Measurements from ENCODE around the gene CCDC88C.

The CCDC88C gene

GRCh38 chr14:91372671-91373495 lies 44.7 kb downstream of the CCDC88C start:
- H3K36me3 ChIP-seq = no peaks in the 10 kb centered on the region
- H3K4me3 ChIP-seq = peak overlapping the region in 8 of 10 experiments; percentile 2 to 54 (median 24); a peak in 9 of 20 replicates
- H4K20me1 ChIP-seq = peaks cover 0 to 99% (median 94%) of the 10 kb centered on the region in 11 experiments; a peak in 18 of 22 replicates
- H3K9ac ChIP-seq = peak overlapping the region; percentile 1 to 67 (median 48); a peak in 19 of 22 replicates
- peak overlapping the region in 10 of 11 experiments; percentile 2 to 63 (median 56); a peak in 19 of 22 replicates for H3K27ac ChIP-seq
- no peak for TF ChIP-seq Cebpa-rat (IDR thresholded peaks at IDR 0.05)
- peaks cover 97 to 100% (median 100%) of the 10 kb centered on the region in 10 experiments for H3K4me1 ChIP-seq
- no peaks in the 10 kb centered on the region for H3K9me3 ChIP-seq (replicated peaks in 1 of 11)
- peak overlapping the region; percentile 79 to 99 (median 92) for H3K4me2 ChIP-seq
- no peaks in the 10 kb centered on the region for H3K27me3 ChIP-seq

DNA sequence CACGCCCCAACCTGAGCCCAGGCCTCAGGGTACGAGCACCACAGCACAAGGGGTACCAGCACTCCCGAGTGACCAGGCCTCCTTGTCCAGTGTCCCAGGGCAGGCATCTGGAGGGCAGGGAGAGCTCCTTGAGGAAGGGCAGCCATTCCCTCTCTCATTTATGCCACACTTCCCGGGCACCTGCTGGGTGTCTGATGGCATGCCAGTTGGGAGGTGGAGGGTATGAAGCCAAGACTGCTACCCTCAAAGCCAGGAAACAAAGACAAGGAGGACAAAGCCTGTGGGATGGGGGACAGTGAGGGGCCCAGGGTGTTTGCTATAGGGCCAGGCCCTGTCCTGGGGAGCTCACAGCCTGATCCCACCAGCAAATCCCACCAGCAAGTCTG lies 45.6 kb downstream of the CCDC88C start:
- peaks cover 97 to 100% (median 100%) of the 10 kb centered on the region in 10 experiments for H3K4me1 ChIP-seq

DNA sequence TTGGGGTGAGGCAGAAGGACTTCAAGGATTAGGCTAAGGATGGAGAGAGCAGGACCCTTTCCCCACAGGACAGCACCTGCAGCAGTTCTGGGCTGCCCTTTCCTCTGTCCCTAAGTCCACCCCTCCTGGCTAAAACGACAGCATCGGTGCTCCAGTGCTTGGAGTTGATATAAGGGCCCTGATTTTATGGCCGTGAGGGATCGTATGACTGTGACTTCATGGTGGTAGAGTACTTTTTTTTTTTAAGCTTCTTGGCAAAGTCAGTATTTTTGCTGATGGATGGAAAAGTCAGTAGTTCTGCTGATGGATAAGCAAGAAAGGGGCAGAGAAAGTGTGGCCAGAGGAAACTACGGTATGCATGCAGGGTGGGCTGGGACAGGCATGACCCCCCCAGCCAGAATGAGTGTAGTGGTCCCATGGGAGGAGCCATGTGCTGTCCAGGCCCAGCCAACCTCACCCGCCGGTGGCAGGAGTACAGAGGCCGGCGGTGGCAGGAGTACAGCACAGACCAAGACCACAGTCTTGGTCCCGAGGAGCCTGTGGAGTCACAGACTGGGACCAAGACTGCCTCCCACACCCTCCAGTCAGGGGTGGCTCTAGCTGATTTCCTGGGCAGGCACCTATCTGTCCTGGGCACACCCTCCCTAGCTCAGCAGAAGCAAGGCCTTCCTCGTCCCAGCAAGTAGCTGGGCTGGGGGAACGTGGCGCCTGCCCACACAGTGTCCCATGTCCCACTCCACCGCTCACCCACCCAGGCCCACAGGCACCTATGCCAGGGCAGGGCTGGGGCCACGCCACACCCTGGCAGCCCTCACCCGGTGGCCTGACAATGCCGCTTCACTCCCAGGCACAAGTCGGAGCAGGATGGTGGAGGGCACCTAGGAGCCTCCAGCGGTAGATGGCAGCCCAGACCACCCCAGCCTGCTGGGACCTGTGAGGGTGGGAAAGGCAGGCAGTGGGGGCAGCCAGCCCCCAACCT lies 46.3 kb downstream of the CCDC88C start:
- TF ChIP-seq Cebpa-rat (IDR thresholded peaks at IDR 0.05) = no peak
- no peaks in the 10 kb centered on the region for H3K36me3 ChIP-seq
- H3K9me3 ChIP-seq (replicated peaks in 1 of 11) = no peaks in the 10 kb centered on the region
- peak overlapping the region in 9 of 11 experiments; percentile 5 to 44 (median 26); a peak in 8 of 22 replicates for H3K9ac ChIP-seq
- peaks cover 0 to 99% (median 94%) of the 10 kb centered on the region in 11 experiments; a peak in 18 of 22 replicates for H4K20me1 ChIP-seq
- H3K4me3 ChIP-seq = no peak overlapping the region; a peak in 1 of 20 replicates
- H3K27me3 ChIP-seq = no peaks in the 10 kb centered on the region
- peaks cover 97 to 100% (median 100%) of the 10 kb centered on the region in 10 experiments for H3K4me1 ChIP-seq
- peak overlapping the region; percentile 70 to 92 (median 85) for H3K4me2 ChIP-seq
- peak overlapping the region in 9 of 11 experiments; percentile 10 to 56 (median 40); a peak in 14 of 22 replicates for H3K27ac ChIP-seq

More for the DNA sequence above, 45.6 kb downstream of the CCDC88C start:
- Histone ChIP-seq H3K27me3 (no peaks in the 10 kb centered on the region), H3K4me2 (peak overlapping the region; percentile 70 to 92 (median 85)), H3K27ac (peak overlapping the region in 9 of 11 experiments; percentile 10 to 56 (median 40); a peak in 12 of 22 replicates), H3K9ac (peak overlapping the region in 9 of 11 experiments; percentile 5 to 44 (median 26); a peak in 4 of 22 replicates), H3K36me3 (no peaks in the 10 kb centered on the region), H4K20me1 (peaks cover 0 to 99% (median 94%) of the 10 kb centered on the region in 11 experiments; a peak in 18 of 22 replicates), H3K4me3 (no peak overlapping the region), H3K9me3 (replicated peaks in 1 of 11) (no peaks in the 10 kb centered on the region)
- TF ChIP-seq Cebpa-rat (IDR thresholded peaks at IDR 0.05) = no peak

DNA sequence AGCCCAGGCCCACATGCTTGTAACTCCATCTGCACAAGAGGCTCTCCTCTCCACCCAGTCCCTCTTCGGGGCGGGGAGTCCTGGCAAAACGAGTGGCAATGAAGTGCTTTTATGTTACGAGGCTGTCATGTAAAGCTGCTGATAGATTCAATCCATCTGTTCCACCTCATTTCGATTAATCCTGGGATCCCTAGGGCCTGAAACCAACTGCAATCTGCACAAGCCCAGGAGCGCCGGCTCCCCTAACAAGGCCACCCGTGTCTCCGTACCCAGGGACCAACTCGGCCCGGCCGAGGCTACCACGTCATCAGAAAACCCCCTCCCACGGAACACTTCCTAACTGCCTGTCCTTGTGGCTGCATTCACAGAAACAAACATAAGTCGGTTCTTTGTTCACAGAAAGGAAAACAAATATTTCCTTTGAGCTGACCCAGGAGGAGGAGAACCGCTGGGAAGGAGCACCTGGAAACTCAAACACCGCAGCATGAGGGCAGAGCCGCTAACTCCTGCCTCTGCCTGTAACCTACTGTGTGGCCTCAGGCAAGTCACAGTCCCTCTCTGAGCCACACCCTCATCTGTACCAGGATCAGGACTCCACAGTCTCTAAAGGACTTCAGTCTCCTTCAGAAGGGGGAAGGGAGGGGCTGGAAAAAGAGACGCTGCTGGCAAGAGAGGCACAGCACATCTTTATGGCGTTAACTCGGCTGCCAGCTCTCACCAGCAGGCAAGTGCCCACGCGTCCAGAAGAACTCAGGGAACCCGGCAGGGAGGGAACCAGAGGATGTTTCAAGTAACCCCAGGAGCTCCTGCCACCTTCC lies 47.8 kb downstream of the CCDC88C start:
- peak overlapping the region in 10 of 11 experiments; percentile 5 to 66 (median 34); a peak in 17 of 22 replicates for H3K27ac ChIP-seq
- H3K9ac ChIP-seq = peak overlapping the region; percentile 10 to 65 (median 38); a peak in 17 of 22 replicates
- H3K4me1 ChIP-seq = peaks cover 97 to 100% (median 100%) of the 10 kb centered on the region in 10 experiments
- no peak for TF ChIP-seq Cebpa-rat (IDR thresholded peaks at IDR 0.05)
- peaks cover 0 to 99% (median 79%) of the 10 kb centered on the region in 11 experiments; a peak in 18 of 22 replicates for H4K20me1 ChIP-seq
- H3K27me3 ChIP-seq = no peaks in the 10 kb centered on the region
- no peaks in the 10 kb centered on the region for H3K36me3 ChIP-seq
- H3K4me3 ChIP-seq = peak overlapping the region in 1 of 10 experiments; percentile 12; a peak in 2 of 20 replicates
- no peaks in the 10 kb centered on the region for H3K9me3 ChIP-seq (replicated peaks in 1 of 11)
- peak overlapping the region; percentile 66 to 92 (median 85) for H3K4me2 ChIP-seq

GRCh38 chr14:91368776-91369416 lies 48.7 kb downstream of the CCDC88C start:
- Histone ChIP-seq H3K4me2 (peak overlapping the region; percentile 66 to 92 (median 85)), H3K36me3 (no peaks in the 10 kb centered on the region), H3K27ac (peak overlapping the region in 1 of 11 experiments; percentile 63; a peak in 3 of 22 replicates), H4K20me1 (peaks cover 0 to 99% (median 70%) of the 10 kb centered on the region in 11 experiments; a peak in 18 of 22 replicates), H3K4me1 (peaks cover 97 to 100% (median 100%) of the 10 kb centered on the region in 10 experiments), H3K9me3 (replicated peaks in 1 of 11) (no peaks in the 10 kb centered on the region), H3K4me3 (no peak overlapping the region), H3K9ac (peak overlapping the region in 1 of 11 experiments; percentile 60; a peak in 3 of 22 replicates), H3K27me3 (no peaks in the 10 kb centered on the region)
- TF ChIP-seq Cebpa-rat (IDR thresholded peaks at IDR 0.05) = no peak

GRCh38 chr14:91367173-91368171 lies 50.1 kb downstream of the CCDC88C start:
- no peaks in the 10 kb centered on the region for H3K36me3 ChIP-seq
- H3K27me3 ChIP-seq = no peaks in the 10 kb centered on the region
- H3K27ac ChIP-seq = peak overlapping the region in 10 of 11 experiments; percentile 2 to 66 (median 42); a peak in 17 of 22 replicates
- H3K9me3 ChIP-seq (replicated peaks in 1 of 11) = no peaks in the 10 kb centered on the region
- H3K4me2 ChIP-seq = peak overlapping the region; percentile 66 to 92 (median 87)
- H3K9ac ChIP-seq = peak overlapping the region in 8 of 11 experiments; percentile 6 to 60 (median 31); a peak in 12 of 22 replicates
- TF ChIP-seq Cebpa-rat (IDR thresholded peaks at IDR 0.05) = no peak
- H3K4me3 ChIP-seq = peak overlapping the region in 1 of 10 experiments; percentile 5; a peak in 2 of 20 replicates
- peaks cover 0 to 89% (median 56%) of the 10 kb centered on the region in 11 experiments; a peak in 18 of 22 replicates for H4K20me1 ChIP-seq
- peaks cover 97 to 100% (median 100%) of the 10 kb centered on the region in 10 experiments for H3K4me1 ChIP-seq

Data from BLaER1 treated with 17β-estradiol and CSF1 and Interleukin-3, amounts not matched to agents 10 nM and 100 nM (cell line).